ENCODE data around the gene TMEM259. TPM values are rescaled to one million over a fixed set of nuclear protein-coding genes. Genes with fewer than 3 reads are reported as not detected.

Gene TMEM259
- total RNA-seq, 1 donor from 2014 or later: 72.3 TPM

DNA sequence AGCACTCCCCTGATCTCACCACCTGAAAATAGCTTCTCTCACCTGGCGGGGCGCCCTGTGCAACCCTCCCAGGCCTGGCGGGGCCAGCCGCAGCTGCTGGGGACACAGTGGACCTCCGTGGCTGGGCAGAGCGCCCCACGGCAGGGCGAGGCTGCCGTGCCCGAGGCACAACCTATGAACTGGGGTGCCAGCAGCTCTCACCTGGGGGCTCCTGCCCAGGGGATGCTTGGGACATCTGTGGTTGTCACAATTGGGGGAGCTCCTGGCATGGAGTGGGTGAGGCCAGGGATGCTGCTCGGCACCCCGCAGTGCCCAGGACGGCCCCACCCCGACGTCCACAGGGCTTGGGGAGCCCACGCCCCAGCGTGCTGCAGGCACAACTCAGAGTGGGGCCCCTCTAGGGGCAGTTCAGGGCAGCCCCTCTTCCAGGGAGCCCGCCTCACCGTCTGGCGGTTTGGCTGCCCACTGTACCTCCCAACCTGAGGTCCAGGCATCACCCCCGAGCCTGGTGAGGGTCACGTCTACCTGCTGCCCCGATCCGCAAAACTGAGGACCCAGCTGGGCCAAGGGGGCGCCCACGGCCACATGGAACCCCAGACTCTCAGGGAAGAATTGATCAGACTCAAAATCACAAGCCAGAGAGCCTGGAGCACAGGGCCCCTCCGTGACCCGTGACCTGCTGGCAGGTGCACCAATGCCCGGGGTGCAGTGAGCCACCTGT lies 5.7 kb downstream of the TMEM259 start:
- no peak for ATAC-seq

DNA sequence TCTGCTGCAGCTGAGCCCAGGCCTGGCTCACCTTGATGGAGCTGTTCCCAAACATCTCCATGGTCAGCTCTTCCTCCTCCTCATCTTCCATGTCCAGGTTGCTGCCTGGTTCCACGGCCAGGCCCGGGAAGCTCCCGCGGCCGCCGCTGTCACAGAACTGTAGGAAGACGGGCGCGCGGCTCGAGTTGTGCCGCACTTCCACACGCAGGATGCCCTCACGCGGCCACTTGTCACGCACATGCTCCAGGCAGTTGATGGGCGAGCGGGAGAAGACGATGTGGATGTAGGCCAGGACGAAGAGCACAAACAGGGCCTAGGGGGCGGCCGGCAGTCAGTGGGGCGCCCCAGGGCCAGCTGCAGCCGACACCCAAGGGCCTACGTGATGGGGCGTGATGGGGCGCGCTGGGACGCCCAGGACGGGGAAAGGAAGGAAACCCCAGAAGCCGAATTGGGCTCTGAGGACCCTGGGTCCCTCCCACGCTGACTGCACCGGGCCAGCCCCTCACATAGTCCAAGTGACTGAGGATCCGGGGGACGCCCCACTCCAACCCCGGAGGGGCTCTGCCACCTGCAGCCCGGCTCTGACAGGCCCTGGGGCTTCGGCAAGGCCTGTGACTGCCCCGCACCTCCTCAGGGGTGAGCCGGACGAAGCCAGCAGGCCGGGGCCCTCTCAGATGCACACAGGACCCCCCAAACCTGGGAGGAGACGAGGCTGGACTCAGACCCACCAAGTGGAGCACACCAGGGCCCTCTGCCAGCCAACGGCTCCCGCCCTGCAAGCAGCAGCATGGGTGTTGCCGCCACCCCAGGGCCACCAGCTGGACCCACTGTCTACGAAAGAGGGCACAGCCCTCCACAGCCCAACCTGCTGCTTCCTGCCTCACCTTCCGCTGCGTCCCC lies 6.5 kb downstream of the TMEM259 start:
- ATAC-seq: no peak

DNA sequence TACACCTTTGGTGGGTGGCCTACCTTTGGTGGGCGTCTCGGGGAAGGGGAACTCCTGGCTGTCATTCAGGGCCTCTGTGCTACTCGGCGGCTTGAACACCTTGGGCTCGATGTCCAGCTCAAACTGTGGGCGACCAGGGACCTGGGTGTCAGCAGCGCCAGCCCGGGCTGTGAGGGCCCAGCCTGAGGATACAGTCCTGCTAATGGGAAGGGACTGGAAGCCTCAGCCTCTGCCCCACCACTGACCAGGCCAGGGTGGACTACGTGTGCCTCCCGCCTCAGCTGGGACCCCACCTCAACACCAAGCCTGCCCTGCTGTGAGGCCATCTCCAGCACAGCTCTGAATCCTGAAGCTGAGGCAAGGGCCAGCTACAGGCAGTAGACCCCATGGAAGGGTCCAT lies 7.7 kb downstream of the TMEM259 start:
- ATAC-seq: no peak

DNA sequence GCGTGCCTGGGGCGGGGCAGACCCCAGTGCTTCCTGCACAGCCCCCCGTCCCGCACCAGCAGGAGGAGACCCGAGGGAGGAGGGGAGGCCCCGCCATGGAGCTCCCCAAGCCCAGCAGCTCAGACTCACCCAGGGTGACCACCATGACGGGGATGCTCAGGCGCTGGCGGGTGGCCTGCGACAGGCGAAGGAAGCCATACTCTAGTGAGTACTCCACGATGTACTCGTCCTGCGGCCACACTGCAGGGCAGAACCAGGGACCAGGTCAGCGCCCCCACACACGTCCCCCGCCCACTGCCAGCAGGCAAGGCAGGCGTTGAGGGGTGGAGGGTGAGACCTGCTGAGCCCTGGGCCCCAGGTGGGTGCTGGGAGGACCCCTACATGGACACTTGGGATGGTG lies 8.6 kb downstream of the TMEM259 start:
- no peak for ATAC-seq

DNA sequence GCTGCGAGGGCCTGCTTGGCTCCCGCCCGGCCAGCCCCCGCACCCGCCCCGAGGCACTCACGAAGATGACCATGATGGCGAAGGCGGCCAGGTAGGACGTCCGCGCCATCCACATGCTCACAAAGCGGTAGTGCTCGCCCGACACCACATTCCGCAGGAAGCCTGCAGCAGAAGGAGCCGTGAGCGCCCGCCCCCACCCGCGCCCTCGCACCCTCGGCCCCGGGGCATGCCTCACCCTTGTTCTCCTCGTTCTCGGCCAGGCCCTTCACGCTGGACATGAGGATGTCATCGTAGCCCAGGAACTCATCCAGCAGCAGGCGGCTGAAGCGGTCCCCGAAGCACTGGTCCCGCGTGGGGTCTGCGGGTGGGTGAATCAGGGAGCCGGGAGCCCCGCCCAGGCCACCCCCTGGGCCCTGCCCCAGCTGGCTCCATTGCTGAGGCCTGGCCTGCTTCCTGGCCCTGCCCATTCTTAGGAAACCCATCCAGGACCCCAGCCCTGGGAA lies 9.0 kb downstream of the TMEM259 start:
- ATAC-seq: no peak

DNA sequence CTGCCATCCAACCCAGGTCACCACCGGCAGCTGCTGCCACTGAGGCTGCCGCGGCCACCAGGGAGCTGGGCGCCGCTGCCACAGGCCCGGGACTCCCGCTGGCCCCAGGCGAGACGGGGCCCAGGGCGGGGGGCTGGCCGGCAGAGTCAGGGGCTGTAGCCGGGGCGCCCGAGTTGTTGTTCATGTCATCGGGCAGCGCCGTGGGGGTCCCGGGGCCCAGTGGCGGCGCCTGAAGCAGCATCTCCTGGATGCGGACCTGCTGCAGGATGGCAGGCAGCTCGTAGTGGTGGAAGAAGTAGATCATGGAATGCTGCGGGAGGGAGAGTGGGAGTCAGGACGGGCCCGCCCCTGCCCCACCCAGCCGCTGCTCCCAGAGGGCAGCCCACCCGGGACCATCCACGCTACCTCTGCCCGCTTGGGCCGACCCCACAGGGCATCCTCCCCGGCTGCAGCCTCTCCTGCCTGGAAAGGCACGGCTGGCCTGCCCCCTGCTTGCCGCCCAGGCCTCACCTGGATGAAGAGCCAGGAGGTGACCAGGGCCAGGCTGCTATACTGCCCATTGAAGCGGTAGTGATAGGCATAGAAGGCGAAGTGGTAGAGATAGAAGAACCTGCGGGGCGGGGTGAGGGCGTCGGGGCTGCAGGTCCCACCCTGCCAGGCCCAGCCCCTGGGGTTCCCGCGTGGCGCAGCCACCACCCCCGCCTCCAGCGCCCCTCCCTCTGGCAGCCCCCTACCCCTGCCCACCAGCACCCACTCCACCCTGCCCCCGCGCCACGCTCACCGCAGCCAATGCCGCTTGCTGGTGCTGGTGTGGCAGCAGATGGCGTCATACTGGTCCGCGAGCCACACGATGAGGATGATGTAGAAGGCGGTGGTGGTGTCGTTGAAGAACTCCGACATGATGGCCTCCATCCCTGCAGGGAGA lies 10.1 kb downstream of the TMEM259 start:
- ATAC-seq: no peak

DNA sequence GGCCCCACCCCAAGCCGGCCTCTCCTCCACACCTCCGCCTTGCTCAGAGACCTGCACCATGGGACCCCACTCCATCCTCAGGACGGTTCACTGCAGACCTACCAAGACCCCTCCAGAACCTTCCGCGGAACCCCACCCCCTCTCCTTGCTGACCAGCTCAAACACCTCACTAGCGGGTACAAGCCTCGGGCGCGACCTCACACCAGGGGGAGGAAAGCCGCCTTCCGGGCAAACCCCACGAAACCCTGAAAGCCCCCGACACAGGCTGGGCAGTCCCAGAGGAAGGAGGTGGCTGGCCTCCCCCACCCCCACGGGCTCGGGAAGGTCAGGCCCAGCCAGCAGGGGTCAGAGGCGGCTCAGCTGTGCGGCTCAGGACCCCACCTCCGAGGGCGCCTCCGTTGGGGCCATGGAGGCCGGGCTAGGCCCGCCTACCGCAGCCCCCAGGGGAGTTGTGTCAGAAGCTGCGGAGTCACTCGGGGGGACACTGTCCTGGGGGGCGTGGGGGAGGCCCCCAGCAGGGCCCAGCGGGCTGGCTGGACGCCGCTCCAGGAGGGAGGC lies 10.9 kb downstream of the TMEM259 start:
- no peak for ATAC-seq

DNA sequence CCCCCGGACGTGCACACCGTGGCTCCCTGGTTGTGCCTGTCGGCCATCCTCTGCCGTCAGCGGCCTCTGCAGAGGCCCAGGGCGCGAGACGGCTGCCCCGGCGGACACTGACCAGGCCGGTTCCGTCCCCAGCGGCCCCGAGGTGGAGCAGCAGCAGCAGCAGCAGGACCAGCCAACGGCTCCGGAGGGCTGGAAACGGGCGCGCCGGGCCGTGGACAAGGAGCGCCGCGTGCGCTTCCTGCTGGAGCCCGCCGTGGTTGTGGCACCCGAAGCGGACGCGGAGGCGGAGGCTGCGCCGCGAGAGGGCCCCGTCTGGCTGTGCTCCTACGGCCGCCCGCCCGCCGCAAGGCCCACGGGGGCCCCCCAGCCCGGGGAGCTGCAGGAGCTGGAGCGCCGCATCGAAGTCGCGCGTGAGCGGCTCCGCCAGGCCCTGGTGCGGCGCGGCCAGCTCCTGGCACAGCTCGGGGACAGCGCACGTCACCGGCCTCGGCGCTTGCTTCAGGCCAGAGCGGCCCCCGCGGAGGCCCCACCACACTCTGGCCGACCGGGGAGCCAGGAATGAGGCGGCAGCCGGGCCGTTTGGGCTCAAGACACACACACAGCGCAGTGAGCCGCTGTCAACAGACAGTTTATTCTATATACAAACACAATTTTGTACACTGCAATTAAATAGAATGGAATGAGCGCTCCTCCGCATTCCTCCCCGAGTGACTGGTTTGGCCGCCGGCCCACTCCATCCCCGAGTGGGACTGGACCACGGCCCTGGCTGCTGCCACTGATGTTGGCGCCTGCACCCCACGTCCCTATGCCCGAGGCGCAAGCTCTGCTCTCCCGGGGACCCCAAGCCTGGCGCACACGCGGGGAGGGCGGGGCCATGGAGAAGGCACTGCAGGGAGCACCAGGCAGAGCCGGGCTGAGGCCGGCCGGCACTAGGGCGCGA lies 11.6 kb downstream of the TMEM259 start:
- no peak for ATAC-seq

DNA sequence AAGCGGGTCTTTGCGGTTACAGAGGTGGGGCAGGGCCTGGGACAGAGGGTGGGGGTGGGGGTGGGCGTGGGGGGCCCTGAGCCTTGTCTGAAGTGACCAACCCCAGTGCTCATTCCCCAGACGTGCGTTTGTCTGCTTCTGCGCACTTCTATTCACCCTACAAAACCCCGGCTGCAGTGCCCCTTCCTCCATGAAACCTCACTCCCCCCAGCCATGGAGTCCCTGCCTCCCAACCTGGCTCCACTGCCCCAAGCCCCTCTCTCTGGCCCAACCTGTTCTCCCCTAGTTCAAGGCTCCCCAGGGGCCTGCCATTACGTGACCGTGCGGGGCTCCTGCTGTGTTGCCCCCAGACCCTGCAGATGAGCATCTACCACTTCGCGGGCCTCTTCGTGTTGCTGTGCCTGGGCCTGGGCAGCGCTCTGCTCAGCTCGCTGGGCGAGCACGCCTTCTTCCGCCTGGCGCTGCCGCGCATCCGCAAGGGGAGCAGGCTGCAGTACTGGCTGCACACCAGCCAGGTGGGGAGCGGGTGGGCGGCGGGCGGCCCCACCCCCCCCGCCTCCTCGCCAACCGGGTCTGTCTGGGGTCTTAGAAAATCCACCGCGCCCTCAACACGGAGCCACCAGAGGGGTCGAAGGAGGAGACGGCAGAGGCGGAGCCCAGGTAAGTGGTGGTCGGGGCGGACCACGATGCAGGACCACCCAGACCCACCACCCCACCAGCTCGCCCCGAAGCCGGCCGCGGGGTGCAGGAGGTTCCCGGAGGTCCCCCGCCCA lies 12.5 kb downstream of the TMEM259 start:
- no peak for ATAC-seq

DNA sequence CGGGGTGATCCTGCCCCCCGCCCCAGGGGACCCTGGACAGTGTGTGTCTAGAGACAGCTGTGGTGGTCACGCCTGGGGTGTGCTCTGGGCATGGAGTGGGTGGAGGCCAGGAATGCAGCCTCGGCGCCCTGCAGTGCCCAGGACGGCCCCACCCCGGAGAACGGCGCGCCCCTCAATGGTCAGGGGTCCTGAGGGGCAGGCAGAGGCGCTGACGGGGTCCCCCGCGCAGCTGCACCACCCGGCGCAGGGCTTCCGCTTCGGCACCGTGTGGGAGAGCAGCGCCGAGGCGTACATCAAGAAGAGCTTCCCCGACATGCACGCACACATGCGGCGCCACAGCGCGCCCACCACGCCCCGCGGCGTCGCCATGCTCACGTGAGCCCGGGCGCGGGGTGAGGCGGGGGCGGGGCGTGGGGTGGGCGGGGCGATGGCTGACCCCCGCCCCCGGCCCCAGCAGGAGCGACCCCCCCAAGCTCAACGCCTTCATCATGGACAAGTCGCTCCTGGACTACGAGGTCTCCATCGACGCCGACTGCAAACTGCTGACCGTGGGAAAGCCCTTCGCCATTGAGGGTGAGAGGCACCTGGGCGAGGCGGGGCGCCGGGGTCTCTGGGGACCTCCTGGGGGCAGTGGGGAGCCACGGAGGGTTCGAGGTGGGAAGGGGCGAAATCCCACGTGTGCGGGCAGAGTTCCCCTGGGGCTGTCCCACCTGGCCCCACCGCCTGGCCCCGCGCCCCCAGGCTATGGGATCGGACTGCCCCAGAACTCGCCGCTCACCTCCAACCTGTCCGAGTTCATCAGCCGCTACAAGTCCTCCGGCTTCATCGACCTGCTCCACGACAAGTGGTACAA lies 13.3 kb downstream of the TMEM259 start:
- no peak for ATAC-seq

DNA sequence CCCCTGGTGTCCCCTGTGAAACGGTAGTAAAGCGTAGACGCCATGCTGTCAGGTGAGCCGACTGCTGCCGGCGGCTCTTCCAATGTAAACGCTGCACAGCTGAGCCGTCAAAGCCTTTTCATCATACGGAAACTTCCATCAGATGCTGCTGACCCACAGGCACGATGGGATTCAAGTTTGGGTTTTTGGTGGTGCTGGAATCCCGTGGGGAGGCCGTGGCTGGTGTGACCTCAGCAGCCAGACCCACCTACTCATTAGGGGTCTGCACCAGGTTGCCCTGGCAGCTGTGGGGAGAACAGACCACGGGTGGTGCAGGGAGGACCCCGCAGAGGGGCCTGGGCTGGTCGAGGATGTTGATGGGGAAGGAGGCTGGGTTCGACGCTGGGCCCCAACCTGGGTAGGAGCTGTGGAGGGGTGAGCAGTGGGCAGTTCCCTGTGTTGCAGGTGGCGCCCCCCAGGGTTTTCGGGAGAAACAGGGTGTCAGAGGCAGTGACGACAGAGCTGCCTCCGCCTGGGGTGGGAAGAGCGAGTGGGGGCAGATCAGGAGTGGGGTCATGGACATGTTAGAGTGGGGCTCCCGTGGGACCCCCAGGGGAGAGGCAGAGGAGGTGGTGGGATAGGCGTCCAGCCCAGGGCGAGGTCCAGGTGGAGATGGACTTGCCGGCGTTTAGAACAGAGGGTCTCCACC lies 14.1 kb downstream of the TMEM259 start:
- ATAC-seq: no peak

DNA sequence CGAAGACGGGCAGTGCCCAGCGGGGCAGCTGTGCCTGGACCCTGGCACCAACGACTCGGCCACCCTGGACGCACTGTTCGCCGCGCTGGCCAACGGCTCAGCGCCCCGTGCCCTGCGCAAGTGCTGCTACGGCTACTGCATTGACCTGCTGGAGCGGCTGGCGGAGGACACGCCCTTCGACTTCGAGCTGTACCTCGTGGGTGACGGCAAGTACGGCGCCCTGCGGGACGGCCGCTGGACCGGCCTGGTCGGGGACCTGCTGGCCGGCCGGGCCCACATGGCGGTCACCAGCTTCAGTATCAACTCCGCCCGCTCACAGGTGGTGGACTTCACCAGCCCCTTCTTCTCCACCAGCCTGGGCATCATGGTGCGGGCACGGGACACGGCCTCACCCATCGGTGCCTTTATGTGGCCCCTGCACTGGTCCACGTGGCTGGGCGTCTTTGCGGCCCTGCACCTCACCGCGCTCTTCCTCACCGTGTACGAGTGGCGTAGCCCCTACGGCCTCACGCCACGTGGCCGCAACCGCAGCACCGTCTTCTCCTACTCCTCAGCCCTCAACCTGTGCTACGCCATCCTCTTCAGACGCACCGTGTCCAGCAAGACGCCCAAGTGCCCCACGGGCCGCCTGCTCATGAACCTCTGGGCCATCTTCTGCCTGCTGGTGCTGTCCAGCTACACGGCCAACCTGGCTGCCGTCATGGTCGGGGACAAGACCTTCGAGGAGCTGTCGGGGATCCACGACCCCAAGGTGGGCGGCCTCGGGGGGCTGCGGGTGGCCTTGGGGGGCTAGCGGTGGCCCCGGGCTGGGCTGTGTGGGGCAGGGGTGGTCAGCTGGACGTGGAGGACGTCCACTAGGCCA lies 15.9 kb downstream of the TMEM259 start:
- ATAC-seq: no peak

DNA sequence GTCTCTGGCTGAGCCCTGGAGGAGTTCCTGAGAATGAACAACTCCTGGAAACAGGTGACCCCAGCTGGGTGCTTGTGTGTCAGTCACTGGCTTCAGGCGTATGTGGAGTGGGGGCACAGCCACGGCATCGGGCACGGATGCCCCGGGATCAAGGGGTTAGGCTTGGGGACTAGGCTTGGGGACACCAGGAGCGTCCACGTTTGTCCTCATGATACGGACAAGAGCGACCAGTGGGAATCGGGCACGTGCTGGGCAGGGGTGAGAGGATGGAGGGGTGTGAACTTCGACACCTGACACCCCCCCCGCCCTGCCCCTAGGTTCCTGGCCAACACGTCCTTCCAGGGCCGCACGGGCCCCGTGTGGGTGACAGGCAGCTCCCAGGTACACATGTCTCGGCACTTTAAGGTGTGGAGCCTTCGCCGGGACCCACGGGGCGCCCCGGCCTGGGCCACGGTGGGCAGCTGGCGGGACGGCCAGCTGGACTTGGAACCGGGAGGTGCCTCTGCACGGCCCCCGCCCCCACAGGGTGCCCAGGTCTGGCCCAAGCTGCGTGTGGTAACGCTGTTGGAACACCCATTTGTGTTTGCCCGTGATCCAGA lies 16.6 kb downstream of the TMEM259 start:
- ATAC-seq: no peak

DNA sequence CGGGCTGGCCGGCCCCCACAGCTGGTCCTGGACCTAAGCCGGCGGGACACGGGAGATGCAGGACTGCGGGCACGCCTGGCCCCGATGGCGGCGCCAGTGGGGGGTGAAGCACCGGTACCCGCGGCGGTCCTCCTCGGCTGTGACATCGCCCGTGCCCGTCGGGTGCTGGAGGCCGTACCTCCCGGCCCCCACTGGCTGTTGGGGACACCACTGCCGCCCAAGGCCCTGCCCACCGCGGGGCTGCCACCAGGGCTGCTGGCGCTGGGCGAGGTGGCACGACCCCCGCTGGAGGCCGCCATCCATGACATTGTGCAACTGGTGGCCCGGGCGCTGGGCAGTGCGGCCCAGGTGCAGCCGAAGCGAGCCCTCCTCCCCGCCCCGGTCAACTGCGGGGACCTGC lies 17.6 kb downstream of the TMEM259 start:
- no peak for ATAC-seq

DNA sequence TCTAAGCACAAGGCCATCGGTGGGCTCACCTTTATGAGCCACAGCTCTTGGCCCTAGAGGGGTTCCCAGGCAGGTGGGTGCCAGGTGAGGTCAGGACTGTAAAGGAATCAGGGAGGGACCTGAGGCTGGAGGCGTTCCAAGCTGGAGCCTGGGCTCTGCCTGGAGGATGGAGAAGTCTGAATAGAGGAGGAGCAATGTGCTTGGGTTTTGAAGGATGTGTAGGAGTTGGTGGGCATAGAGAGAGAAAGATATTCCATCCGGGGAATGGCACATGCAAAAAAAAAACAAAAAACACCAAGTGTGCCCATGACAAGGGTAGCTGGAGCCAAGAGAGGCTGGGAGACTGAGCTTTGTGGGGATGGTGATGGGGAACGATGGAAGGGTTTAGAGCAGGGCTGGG lies 18.3 kb downstream of the TMEM259 start:
- no peak for ATAC-seq

DNA sequence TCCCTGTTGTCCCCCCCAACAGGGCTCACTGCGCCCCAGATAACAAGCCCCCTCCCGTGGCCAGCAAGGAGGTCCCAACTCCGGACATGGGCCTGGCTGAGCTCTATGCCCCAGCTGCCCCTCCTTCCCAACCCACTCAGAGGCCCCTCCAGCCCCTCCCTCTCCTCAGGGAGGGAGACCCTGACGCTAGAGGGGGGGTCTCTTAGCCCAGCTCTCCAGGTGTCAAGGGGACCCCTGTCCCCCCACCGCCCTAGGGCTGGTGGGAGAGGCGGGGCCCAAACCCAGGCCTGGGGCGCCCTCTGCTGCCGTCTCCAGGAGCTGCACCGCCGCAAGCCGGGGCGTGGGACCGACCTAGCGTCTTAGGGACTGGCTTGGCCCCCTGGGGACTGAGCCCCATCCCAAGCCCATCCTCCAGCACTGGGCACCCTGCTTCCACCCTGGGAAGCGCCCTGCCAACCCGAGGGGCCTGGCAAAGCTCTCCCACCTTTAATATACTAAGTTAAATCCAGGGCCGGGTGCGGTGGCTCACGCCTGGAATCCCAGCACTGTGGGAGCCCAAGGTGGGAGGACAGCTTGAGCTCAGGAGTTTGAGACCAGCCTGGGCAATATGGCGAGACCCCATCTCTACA lies 19.3 kb downstream of the TMEM259 start:
- peak; percentile 51 for ATAC-seq
